Upper lobe of left lung (tissue), 4 donors: Measurements from ENCODE around the gene MOV10L1.

ENCODE experiments used
- CTCF ChIP-seq, 6 experiments: fragments of 450-650 bp in 4 of 6; fragments of 200-600 bp in 2 of 6; sonication (generic) in 2 of 6; IDR thresholded peaks; one replicate each; pipeline ENCODE4 v1.5.1; 2016 to 2019; ENCODE audit warnings: antibody characterized with exemption in 6 of 6
- EP300 ChIP-seq, 4 donors: sonication (generic); formaldehyde crosslinking; IDR thresholded peaks; one replicate each; pipeline ENCODE4 v1.5.1; 2017; ENCODE audit warnings: antibody characterized with exemption in 4 of 4, control low read depth in 2 of 4
- POLR2A ChIP-seq, 4 donors: fragments of 450-650 bp; IDR thresholded peaks; one replicate each; pipeline ENCODE4 v1.5.1; 2016 to 2017; ENCODE audit warnings: antibody characterized with exemption in 4 of 4, mild to moderate bottlenecking in 2 of 4
- POLR2AphosphoS5 ChIP-seq, 2 donors: sonication (generic); formaldehyde crosslinking; IDR thresholded peaks; one replicate each; pipeline ENCODE4 v1.5.1; 2017; ENCODE audit warnings: antibody characterized with exemption in 2 of 2

GRCh38 chr22:50210378-50211139, 120.8 kb downstream of the MOV10L1 start:
- TF ChIP-seq CTCF (IDR thresholded peaks at IDR 0.05): no peak
- TF ChIP-seq POLR2AphosphoS5 (IDR thresholded peaks at IDR 0.05): no peak
- TF ChIP-seq EP300 (IDR thresholded peaks at IDR 0.05): no peak
- TF ChIP-seq POLR2A (IDR thresholded peaks at IDR 0.05): no peak
